Forelimb muscle (tissue), 1 donor: ENCODE results near the gene PAGE5. TPM values are rescaled to one million over a fixed set of nuclear protein-coding genes. Genes with fewer than 3 reads are reported as not detected.

Experiments
- DNase-seq: peaks from one replicate; pipeline ENCODE4 v3.0.0-alpha.2; 2013; ENCODE audit warnings: low read depth
- polyA plus RNA-seq: library from polyadenylated mRNA; unstranded; fragments of 120-200 nt; gene quantifications from one replicate; pipeline ENCODE4 v1.2.1, GENCODE V29; 2013; ENCODE audit not compliant: insufficient read length

Gene PAGE5, protein sequence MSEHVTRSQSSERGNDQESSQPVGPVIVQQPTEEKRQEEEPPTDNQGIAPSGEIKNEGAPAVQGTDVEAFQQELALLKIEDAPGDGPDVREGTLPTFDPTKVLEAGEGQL
- not detected for polyA plus RNA-seq

DNA sequence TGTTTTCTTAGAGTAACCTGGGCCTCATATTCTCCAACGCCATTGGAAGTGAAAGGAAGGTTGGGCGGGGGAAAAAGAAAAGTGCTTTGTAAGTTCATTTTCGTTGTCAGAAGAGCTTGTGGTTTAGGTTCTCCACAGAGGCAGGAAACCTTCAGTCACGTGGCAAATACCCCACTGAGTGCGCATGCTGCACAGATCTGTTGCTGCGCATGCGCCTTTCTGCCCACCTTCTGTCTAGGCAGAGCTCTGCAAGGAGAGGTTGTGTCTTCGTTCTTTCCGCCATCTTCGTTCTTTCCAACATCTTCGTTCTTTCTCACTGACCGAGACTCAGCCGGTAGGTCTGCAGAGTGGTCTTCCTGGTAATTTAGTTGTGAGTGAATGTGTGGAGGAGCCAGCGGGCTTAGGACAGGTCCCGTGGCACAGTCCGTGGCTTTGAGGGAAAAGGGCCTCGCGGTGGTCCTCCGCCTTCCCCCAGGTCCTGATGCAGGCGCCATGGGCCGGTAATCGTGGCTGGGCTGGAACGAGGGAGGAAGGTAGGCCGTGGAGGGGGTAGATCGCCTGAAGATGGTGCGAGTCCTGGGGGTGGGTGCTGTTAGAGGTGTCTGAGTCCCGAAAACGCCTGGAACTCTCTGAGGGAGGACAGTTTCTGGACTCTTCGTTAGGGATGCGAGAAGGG, at the start of gene PAGE5:
TSS of gene PAGE5 (plus strand) at position 228 of the 676 bp plus-strand sequence. CDS start 1,037 bp downstream, outside the sequence.
- DNase-seq, result no peak

DNA sequence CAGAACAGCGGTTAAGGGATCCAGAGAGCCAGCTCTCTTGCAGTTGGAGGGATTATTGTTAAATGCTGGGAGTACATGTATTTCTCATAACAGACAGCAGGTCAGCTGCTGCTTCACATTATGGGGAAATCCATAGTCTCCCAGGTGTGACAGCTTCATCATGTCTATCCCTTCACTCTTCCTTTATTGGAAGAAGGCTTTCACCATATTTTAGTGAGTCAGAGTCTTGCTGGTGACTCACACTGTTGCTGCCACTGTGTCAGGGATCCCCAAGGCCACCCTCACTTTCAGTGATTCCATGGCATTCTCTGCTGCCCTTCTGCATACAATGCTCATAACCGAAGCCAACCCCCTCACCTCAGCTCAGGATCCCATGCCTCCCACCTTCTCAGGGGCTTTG, 32.9 kb upstream of the PAGE5 start:
- no peak for DNase-seq

DNA sequence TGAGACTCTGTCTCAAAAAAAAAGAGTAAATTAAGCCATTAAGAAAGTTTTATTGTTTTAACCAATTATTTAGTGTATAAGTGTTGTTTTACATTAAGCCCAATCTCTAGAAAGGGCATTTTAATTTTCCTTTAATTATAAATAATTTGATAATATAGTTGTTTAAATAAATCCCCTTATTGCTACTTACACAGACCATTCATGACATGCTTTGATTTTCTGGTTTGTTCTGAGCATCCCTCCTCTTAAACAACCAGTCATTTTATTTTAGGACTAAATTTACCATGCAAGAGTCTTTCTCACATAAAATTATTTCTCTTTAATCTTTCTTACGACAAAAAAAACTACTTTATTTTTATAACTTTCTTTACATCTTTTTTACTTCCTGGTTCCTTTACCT, 23.5 kb upstream of the PAGE5 start:
- DNase-seq, result no peak

DNA sequence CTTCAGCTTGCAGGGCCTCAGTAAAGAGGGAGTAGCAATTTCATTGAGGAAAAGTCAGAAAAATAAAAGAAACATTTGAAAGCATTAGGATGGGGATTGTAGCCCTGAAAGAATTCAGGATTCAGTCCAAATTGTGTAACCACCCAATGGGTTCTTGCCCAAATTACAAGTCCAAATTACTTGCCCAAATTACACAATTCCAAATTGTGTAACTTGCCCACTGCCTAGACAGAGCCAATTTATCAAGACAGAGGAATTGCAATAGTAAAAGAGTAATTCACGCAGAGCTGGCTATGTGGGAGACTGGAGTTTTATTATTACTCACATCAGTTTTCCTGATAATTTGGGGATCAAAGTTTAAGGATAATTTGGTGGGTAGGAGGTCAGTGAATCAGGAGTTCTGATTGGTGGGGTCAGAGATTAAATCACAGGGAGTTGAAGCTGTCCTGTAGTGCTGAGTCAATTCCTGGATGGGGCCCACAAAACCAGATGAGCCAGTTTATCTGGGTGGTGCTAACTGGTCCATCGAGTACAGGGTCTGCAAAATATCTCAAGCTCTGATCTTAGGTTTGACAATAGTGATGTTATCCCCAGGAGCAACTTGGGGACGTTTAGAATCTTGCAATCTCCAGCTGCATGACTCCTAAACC, 18.1 kb upstream of the PAGE5 start:
- DNase-seq, result no peak

DNA sequence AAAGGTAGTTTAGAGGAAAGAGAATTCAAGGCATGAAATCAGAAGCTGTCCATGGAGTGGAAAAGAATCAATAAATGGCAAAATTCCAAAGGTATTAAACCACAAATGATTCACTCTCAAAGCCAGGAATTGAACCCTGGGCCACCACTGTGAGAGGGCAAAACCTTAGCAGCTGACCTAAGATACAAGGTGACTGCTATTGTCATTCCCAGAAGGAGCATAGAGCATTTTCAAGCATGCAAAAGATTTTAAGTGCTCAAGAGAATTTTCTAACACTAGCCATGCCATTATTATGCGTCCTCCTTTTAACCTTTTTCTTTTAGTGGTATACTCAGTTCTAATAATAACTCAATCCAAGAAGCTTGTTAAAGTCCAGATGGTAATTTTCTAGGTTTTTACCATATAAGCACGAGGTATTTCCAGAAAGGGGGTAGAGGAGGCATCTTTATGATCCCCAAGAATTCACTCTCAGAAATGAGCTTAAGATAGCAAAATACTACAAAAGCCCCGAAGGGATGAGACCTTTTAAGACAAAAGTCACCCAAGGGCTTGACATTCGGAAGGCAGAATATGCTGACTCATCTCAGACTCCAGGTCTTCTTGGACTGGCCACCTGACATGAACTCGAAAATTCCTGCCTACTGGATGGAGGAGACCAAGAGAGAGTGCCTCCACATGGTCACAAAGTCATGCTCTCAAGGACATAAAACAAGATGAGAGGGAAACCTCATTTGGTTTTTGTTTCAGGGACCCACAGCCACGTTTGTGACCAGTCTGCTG, 13.8 kb upstream of the PAGE5 start:
- no peak for DNase-seq

DNA sequence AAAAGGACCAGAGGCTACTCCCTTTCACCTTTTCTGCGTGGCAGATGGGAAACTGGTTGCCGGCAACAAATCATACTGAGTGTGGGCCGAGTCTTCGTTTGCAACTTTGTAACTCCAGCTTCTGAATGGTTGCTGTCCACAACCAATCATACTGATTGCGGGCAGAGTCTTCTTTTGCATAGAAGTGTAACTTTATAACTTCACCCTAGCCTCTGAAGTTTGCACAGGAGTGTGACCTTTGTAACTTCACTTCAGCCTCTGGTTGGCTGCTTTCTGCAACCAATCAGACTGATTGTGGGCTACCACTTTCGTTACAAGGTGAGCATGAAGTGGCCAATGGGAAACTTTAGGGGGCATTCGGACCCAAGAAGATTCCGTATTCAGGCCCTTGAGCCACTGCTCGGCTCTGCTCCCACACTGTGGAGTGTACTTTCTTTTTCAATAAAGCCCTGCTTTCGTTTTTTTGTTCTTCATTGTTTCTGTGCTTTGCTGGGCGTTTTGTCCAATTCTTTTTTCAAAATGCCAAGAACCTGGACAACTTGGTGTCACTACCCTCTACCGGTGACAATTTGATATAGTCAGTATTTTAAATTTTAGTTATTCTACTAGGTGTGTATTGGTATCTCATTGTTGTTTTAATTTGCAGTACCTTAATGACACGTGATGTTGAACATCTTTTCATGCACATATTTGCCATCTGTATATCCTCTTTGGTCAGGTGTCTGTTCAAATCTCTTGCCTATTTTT, 9.0 kb upstream of the PAGE5 start:
- no peak for DNase-seq

DNA sequence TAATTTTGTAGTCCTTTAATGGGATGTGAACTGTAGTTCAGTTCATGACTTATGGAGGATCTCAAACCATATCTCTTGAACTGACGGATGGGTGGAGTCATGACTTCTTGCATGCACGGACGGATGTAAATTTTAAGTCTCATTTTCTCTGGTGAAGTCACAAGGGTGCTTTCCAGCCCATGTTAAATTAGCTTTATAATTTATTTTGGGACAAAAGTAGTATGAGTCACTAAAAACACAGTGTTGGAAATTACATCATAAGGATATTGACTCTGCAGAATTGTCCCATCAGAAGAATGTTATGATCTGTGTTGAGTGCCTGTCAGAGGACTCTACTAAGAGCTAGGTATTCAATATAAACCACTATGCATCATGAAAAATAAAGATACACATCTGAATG, 6.8 kb upstream of the PAGE5 start:
- DNase-seq, result no peak

DNA sequence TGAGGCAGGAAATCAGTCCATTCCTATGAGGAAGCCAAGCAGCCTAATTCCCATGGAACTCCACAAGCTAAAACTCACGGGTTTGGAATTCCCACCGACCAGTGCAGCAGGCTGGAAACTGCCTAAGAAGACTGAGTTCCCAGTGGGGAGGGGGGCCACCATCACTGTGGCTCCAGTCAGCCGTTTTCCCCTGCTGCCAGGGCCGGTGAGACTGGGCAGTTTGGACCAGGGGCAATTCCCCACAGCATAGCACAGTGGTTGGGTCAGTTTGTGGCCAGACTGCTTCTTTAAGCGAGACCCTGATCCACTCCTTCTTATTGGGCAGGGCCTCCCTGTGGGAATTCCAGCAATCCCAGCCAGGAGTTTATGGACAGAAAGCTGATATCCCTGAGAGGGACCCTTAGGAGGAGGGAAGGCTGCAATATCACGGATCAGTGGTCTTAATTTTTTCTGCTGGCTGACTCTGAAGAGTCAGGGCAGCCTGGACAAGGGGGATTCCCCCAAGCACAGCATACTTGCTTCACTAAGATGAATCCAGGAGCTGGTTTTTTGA, 20.7 kb downstream of the PAGE5 start:
- no peak for DNase-seq

DNA sequence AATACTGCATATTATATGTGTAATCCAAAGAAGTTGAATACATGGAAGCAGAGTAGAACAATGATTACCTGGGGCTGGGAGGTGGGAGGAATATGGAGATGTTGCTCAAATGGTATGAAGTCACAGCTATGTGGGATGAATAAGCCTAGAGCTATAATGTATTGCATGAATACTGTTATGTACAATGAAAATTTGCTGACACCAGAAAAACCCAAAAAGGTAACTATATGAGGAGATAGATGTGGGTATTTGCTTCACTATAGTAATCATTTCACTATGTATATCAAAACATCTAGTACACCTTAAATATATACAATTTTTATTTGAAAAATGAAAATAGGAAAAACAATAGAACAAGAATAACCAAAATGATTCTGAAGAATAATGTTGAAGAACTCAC, 33.4 kb downstream of the PAGE5 start:
- DNase-seq, result no peak

DNA sequence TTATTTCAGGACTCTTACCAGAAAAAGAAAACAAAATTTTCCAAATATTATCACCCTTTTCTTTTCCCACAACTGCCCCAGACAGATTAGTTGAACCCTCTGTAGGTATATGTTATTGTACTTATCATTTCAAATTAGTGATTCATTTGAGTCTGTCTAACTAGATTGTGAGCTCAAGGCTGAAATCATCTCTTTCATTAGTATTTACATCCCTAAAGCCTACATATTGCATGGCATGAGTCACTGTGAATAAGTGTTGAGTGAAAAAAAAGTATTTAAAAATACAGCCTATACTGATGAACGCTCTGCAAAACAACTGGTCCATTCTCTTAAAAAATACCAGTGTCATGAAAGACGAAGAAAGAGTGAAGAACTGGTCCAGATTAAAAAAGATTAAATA, 40.7 kb downstream of the PAGE5 start:
- no peak for DNase-seq

DNA sequence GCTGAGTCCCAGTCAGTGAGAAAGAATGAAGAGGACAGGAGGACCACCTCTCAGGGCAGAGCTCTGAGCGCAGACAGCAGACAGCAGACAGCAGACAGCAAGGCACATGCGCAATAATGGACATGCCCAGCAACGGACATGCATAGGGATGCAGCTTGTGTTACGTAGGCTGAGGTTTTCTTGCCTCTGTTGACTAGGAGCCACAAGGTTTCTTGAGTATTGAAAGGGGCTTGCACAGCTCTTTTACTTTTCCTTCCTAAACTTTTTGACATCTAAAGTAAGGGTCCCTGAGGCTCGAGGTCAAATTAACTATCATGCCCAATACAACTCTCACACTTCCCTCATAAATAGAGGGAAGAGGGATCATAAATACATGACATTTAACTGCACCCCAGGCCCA, 44.7 kb downstream of the PAGE5 start, which contains the start of gene PAGE3:
TSS of gene PAGE3 (minus strand) at position 101 of the 400 bp plus-strand sequence. CDS start 1,013 bp downstream, outside the sequence.
- no peak for DNase-seq

Other genes with a start within 250 kb of the PAGE5 start
- 0.82 TPM for gene PFKFB1, start 226.2 kb upstream of the PAGE5 start, polyA plus RNA-seq
- 8.5 TPM for gene APEX2, start 220.0 kb upstream of the PAGE5 start, polyA plus RNA-seq
- gene ALAS2, start 189.4 kb upstream of the PAGE5 start, polyA plus RNA-seq, result 29.3 TPM
- 0.29 TPM for gene PAGE2B, start 145.3 kb upstream of the PAGE5 start, polyA plus RNA-seq
- not detected for gene PAGE2, start 131.3 kb upstream of the PAGE5 start, polyA plus RNA-seq
- not detected for gene PAGE3, start 44.6 kb downstream of the PAGE5 start, polyA plus RNA-seq
- 39.9 TPM for gene MAGEH1, start 231.8 kb downstream of the PAGE5 start, polyA plus RNA-seq